GM18505 (cell line): ENCODE results near the gene AGO3.

Source experiments
- ATAC-seq: cut with Tn5 transposase; IDR thresholded peaks from one replicate; pipeline ENCODE4 v1.9.1; 2021; ENCODE audit not compliant: unreplicated experiment
- POLR2A ChIP-seq: IDR thresholded peaks from 4 replicates; pipeline ENCODE4 v1.6.1; 2011; ENCODE audit warnings: borderline replicate concordance; ENCODE audit not compliant: insufficient read depth, insufficient read length; ENCODE audit errors: extremely low read depth

The AGO3 gene

GRCh38 chr1:36112823-36113222 lies 181.9 kb downstream of the AGO3 start:
- no peak for ATAC-seq
- no peak for TF ChIP-seq POLR2A

GRCh38 chr1:36114371-36114770 lies 183.5 kb downstream of the AGO3 start:
- ATAC-seq: no peak
- no peak for TF ChIP-seq POLR2A

- ATAC-seq: no peak
- TF ChIP-seq POLR2A: no peak
Measured at GRCh38 chr1:36115200-36115669, 184.3 kb downstream of the AGO3 start.

GRCh38 chr1:36115931-36116330 lies 185.0 kb downstream of the AGO3 start:
- no peak for ATAC-seq
- TF ChIP-seq POLR2A: no peak

GRCh38 chr1:36116901-36117300 lies 186.0 kb downstream of the AGO3 start:
- ATAC-seq: no peak
- no peak for TF ChIP-seq POLR2A

GRCh38 chr1:36118447-36119204 lies 187.7 kb downstream of the AGO3 start:
- no peak for ATAC-seq
- no peak for TF ChIP-seq POLR2A

GRCh38 chr1:36119456-36119855 lies 188.6 kb downstream of the AGO3 start:
- ATAC-seq: no peak
- no peak for TF ChIP-seq POLR2A
